GM12878 (cell line): ENCODE data around the gene CNNM3. TPM values are rescaled to one million over a fixed set of nuclear protein-coding genes. Genes with fewer than 3 reads are reported as not detected.

ENCODE experiments used
- ATAC-seq: fragments of 200-7000 bp; cut with Tn5 transposase; 3 replicates; pipeline ENCODE4 v1.9.1; 2020; ENCODE audit warnings: mild to moderate bottlenecking, moderate library complexity
- BruUV-seq: library from RNA; stranded (reverse); fragments of 400-500 nt; replicated peaks from 2 replicates; lab custom pipeline; 2021; lab: Mats Ljungman, UMichigan
- CTCF ChIA-PET: fragments of 300-600 bp; sonication (Branson Sonifier 250); formaldehyde crosslinking; extraction: SDS; loops from one replicate; lab custom pipeline; 2021; ENCODE audit warnings: inconsistent platforms; lab: Yijun Ruan, JAX
- POLR2A ChIA-PET: fragments of 350-600 bp; formaldehyde crosslinking; extraction: SDS; loops from one replicate; lab custom pipeline; 2021; ENCODE audit warnings: inconsistent platforms; lab: Charles Lee
- RAD21 ChIA-PET: fragments of 300-600 bp; sonication (Branson Sonifier 250); formaldehyde crosslinking; loops from one replicate; lab custom pipeline; 2023; ENCODE audit warnings: antibody characterized with exemption; ENCODE audit not compliant: unreplicated experiment; lab: Charles Lee
- SMC1A ChIA-PET: fragments of 300-600 bp; sonication (Branson Sonifier 250); formaldehyde crosslinking; loops from one replicate; lab custom pipeline; 2023; ENCODE audit not compliant: unreplicated experiment, uncharacterized antibody; lab: Charles Lee
- DNase-seq: peaks from one replicate; pipeline ENCODE4 v3.0.0-alpha.2; 2011; ENCODE audit warnings: low read depth, low spot score
- FAIRE-seq: peaks from 3 replicates; lab custom pipeline; 2011; peaks lifted over from hg19 to GRCh38; lab: Jason Lieb, UNC
- H2AFZ ChIP-seq: 2 replicates; pipeline ENCODE4 v1.6.0; 2011; ENCODE audit warnings: low read depth, low read length, control low read depth; ENCODE audit not compliant: control insufficient read depth
- H3K27ac ChIP-seq: 2 replicates; pipeline ENCODE4 v1.5.1; 2011; ENCODE audit warnings: control low read depth; ENCODE audit not compliant: control insufficient read depth, insufficient read depth
- H3K27me3 ChIP-seq, 2 experiments: replicated peaks in 1 of 2; 2 replicates each; pipeline versions ENCODE4 v1.6.0 to v1.6.1; 2011; ENCODE audit warnings: low read length in 1 of 2; ENCODE audit not compliant: control insufficient read depth in 2 of 2, insufficient read depth in 2 of 2
- H3K36me3 ChIP-seq, 2 experiments: 2 replicates each; pipeline ENCODE4 v1.5.1; 2011; ENCODE audit warnings: low read length in 1 of 2; ENCODE audit not compliant: control insufficient read depth in 2 of 2, insufficient read depth in 2 of 2
- H3K4me1 ChIP-seq: 2 replicates; pipeline ENCODE4 v1.6.1; 2011; ENCODE audit warnings: mild to moderate bottlenecking, low read length, moderate library complexity, mixed read lengths; ENCODE audit not compliant: control insufficient read depth, insufficient read depth
- H3K4me2 ChIP-seq: 2 replicates; pipeline ENCODE4 v1.6.0; 2011; ENCODE audit warnings: control low read depth; ENCODE audit not compliant: control insufficient read depth, insufficient read depth
- H3K4me3 ChIP-seq: fragments of 200-600 bp; sonication (generic); 2 replicates; pipeline ENCODE4 v1.5.1; 2016
- H3K79me2 ChIP-seq: 2 replicates; pipeline ENCODE4 v1.6.0; 2011; ENCODE audit warnings: low read length; ENCODE audit not compliant: control insufficient read depth, insufficient read depth
- H3K9ac ChIP-seq: 2 replicates; pipeline ENCODE4 v1.8.0; 2011; ENCODE audit warnings: low read length, control low read depth, mixed read lengths; ENCODE audit not compliant: control insufficient read depth, insufficient read depth
- H3K9me3 ChIP-seq: replicated peaks from 3 replicates; pipeline ENCODE4 v1.5.1; 2011; ENCODE audit warnings: mild to moderate bottlenecking, low read length; ENCODE audit not compliant: control insufficient read depth, insufficient read depth
- H4K20me1 ChIP-seq: 2 replicates; pipeline ENCODE4 v1.6.0; 2011; ENCODE audit not compliant: control insufficient read depth, insufficient read depth
- BMI1 ChIP-seq: fragments of 450-650 bp; IDR thresholded peaks from 2 replicates; pipeline ENCODE4 v1.6.1; 2016; ENCODE audit warnings: mild to moderate bottlenecking, moderate library complexity, borderline replicate concordance
- CBFB ChIP-seq: IDR thresholded peaks from 2 replicates; pipeline ENCODE4 v1.6.1; 2016; ENCODE audit warnings: antibody characterized with exemption, low read depth
- CBX5 ChIP-seq: sonication (generic); IDR thresholded peaks from 2 replicates; pipeline ENCODE4 v1.6.1; 2016; ENCODE audit warnings: low read depth, moderate library complexity, mild to moderate bottlenecking, inconsistent platforms
- CHD2 ChIP-seq: IDR thresholded peaks from 2 replicates; pipeline ENCODE4 v1.6.1; 2011; ENCODE audit warnings: low read depth, low read length, improper control_type of control experiment, borderline replicate concordance
- EED ChIP-seq: sonication (generic); IDR thresholded peaks from 2 replicates; pipeline ENCODE4 v1.6.1; 2016; ENCODE audit warnings: antibody characterized with exemption, low read depth
- EGR1 ChIP-seq, 2 experiments: IDR thresholded peaks; 1 replicate in 1 of 2; 2 replicates in 1 of 2; pipeline ENCODE4 v1.6.1; 2011 to 2012; ENCODE audit warnings: low read depth in 2 of 2, low read length in 2 of 2, borderline replicate concordance in 1 of 2, mild to moderate bottlenecking in 1 of 2, moderate library complexity in 1 of 2
- HCFC1 ChIP-seq: fragments of 150-350 bp; IDR thresholded peaks from 2 replicates; pipeline ENCODE4 v1.6.1; 2014; ENCODE audit warnings: low read length
- IKZF1 ChIP-seq: fragments of 450-650 bp; conservative IDR thresholded peaks from 2 replicates; pipeline ENCODE4 v1.6.1; 2017; ENCODE audit warnings: antibody characterized with exemption, mild to moderate bottlenecking
- IRF4 ChIP-seq: IDR thresholded peaks from 2 replicates; pipeline ENCODE4 v1.6.1; 2011; ENCODE audit warnings: low read depth, low read length
- IRF5 ChIP-seq: fragments of 450-650 bp; IDR thresholded peaks from 2 replicates; pipeline ENCODE4 v1.6.1; 2017; ENCODE audit warnings: borderline replicate concordance
- JUNB ChIP-seq: IDR thresholded peaks from 2 replicates; pipeline ENCODE4 v1.6.1; 2016; ENCODE audit warnings: antibody characterized with exemption, mild to moderate bottlenecking
- KAT2A ChIP-seq: conservative IDR thresholded peaks from 2 replicates; pipeline ENCODE4 v1.6.1; 2011; ENCODE audit warnings: low read depth, low read length; ENCODE audit not compliant: control insufficient read depth
- KDM1A ChIP-seq: fragments of 200-600 bp; sonication (generic); IDR thresholded peaks from 2 replicates; pipeline ENCODE4 v1.6.1; 2016; ENCODE audit warnings: borderline replicate concordance
- MXI1 ChIP-seq: fragments of 150-350 bp; IDR thresholded peaks from 2 replicates; pipeline ENCODE4 v1.6.1; 2011; ENCODE audit warnings: low read depth, mild to moderate bottlenecking, inconsistent platforms, low read length, improper control_type of control experiment
- POLR2AphosphoS2 ChIP-seq: IDR thresholded peaks from 2 replicates; pipeline ENCODE4 v1.6.1; 2011; ENCODE audit warnings: low read depth, mild to moderate bottlenecking, low read length, improper control_type of control experiment, moderate library complexity
- RB1 ChIP-seq: fragments of 450-650 bp; formaldehyde crosslinking; IDR thresholded peaks from 2 replicates; pipeline ENCODE4 v1.6.1; 2017; ENCODE audit warnings: mild to moderate bottlenecking, borderline replicate concordance
- SPI1 ChIP-seq: IDR thresholded peaks from 2 replicates; pipeline ENCODE4 v1.6.1; 2011; ENCODE audit warnings: low read depth, mild to moderate bottlenecking, low read length, moderate library complexity, borderline replicate concordance; ENCODE audit not compliant: insufficient read depth
- SREBF1 ChIP-seq: IDR thresholded peaks from 2 replicates; pipeline ENCODE4 v1.6.1; 2012; ENCODE audit warnings: mild to moderate bottlenecking, low read length
- ZNF217 ChIP-seq: fragments of 450-650 bp; IDR thresholded peaks from 2 replicates; pipeline ENCODE4 v1.6.1; 2017; ENCODE audit warnings: antibody characterized with exemption, mild to moderate bottlenecking
- ZNF384 ChIP-seq: IDR thresholded peaks from 2 replicates; pipeline ENCODE4 v1.6.1; 2012; ENCODE audit warnings: low read depth, mild to moderate bottlenecking, low read length, improper control_type of control experiment, borderline replicate concordance
- WGBS: methylation state at CpG from one replicate; pipeline ENCODE4 v1.1.6; 2016; ENCODE audit warnings: low lambda C conversion rate; ENCODE audit not compliant: insufficient replicate concordance, insufficient coverage; ENCODE audit errors: missing lambda C conversion rate; 5-methylcytosine and 5-hydroxymethylcytosine counted together
- in situ Hi-C: fragments of 300-500 bp; cut with MboI; formaldehyde crosslinking; loops from 9 replicates; pipeline ENCODE4 v1.14.3; 2018; ENCODE audit warnings: mixed read lengths
- intact Hi-C: fragments of 100-400 bp; cut with micrococcal nuclease; formaldehyde crosslinking; loops from one replicate; pipeline ENCODE4 v1.14.2; 2022; ENCODE audit not compliant: unreplicated experiment
- polyA plus RNA-seq, 11 experiments: library from polyadenylated mRNA; depleted of rRNA in 4 of 11; unstranded in 6 of 11; stranded (reverse) in 5 of 11; fragments of >200 nt; fragmentation: Nextera tagmentation in 4 of 11; fragmentation: Illumina TruSeq in 1 of 11; extraction: Ambion mirVana in 4 of 11; extraction: Trizol in 1 of 11; gene quantifications; 1 replicate in 1 of 11; 2 replicates in 10 of 11; pipeline versions ENCODE4 v1.2.1 to v1.2.3, GENCODE V29; 2011 to 2016; ENCODE audit warnings: inconsistent platforms in 2 of 11, missing spikeins in 2 of 11, low read depth in 1 of 11
- total RNA-seq, 4 experiments: library from RNA; depleted of rRNA in 3 of 4; stranded (reverse); fragments of >200 nt in 3 of 4; fragmentation: Illumina TruSeq in 1 of 4; extraction: Trizol in 1 of 4; gene quantifications; 2 replicates each; pipeline versions ENCODE4 v1.2.1 to v1.2.3, GENCODE V29; 2013 to 2021

The CNNM3 gene
- total and polyA plus RNA-seq, 10 of the 15 experiments (the other 5 are each of a cell fraction or from before 2014, with no cell fraction given): 0.72 to 14.3 (median 4.0) TPM

- TF ChIP-seq IRF5: no peak
- no peak for TF ChIP-seq KAT2A
- no peak for TF ChIP-seq SREBF1
- TF ChIP-seq BMI1: no peak
- TF ChIP-seq IKZF1: no peak
Measured at GRCh38 chr2:96844405-96844808, 28.3 kb downstream of the CNNM3 start (continued).

DNA sequence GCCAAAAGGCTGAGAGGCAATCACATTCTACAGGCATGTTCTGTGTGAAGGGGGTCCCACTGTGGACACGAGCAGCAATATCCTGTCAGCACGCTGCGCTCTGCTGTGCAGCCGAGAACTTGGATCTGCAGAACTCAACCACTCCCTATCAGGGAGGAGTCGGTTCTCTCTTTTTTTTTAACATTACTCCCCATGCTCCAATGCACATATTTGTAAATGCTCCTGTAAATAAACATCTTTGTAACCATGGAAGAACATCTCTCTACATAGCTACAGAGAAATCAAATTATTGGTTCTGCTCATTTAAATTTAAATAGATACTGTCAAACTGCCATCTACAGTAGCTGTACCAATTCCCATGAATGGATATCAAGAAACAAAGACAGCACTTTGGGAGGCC, 30.8 kb downstream of the CNNM3 start:
- no peak for FAIRE-seq
- CTCF ChIA-PET: no interaction called here
- Histone ChIP-seq H3K4me2 (no peak overlapping the region), H4K20me1 (no peaks in the 10 kb centered on the region), H3K9ac (no peak overlapping the region), H2AFZ (no peak overlapping the region), H3K9me3 (no peaks in the 10 kb centered on the region), H3K4me3 (no peak overlapping the region), H3K36me3 (peaks cover 3 to 6% of the 10 kb centered on the region in 2 experiments; a peak in 3 of 4 replicates), H3K27me3 (no peaks in the 10 kb centered on the region), H3K27ac (no peak overlapping the region), H3K4me1 (no peaks in the 10 kb centered on the region), H3K79me2 (no peaks in the 10 kb centered on the region)
- POLR2A ChIA-PET: interaction anchor here (0.6 kb wide), 1 partner anchor 30 kb away, joined by 5 read pairs; no protein-coding TSS in a partner anchor
- BruUV-seq: no TSS peak
- SMC1A ChIA-PET: no interaction called here
- 99% methylated on average over 5 of the region's 5 CpGs for WGBS
- ATAC-seq: no peak
- RAD21 ChIA-PET: no interaction called here
- intact Hi-C loops (no loop called here), in situ Hi-C loops (no loop called here)
- TF ChIP-seq EED: no peak
- no peak for TF ChIP-seq CHD2
- no peak for TF ChIP-seq IRF4
- TF ChIP-seq CBX5: no peak
- TF ChIP-seq ZNF217: no peak
- no peak for TF ChIP-seq EGR1 (IDR thresholded peaks at IDR 0.05; ENCODE audit: borderline replicate concordance in 1 of 2, low read depth in 2 of 2, low read length in 2 of 2)
- TF ChIP-seq POLR2AphosphoS2: no peak
- TF ChIP-seq CBFB: no peak
- no peak for TF ChIP-seq SPI1
- no peak for TF ChIP-seq HCFC1
- TF ChIP-seq RB1: no peak
- TF ChIP-seq MXI1: no peak
- no peak for TF ChIP-seq JUNB
- no peak for TF ChIP-seq KDM1A
- no peak for TF ChIP-seq ZNF384
- DNase-seq: no peak
